ENCODE measurements around the gene EPS8L3. TPM values are rescaled to one million over a fixed set of nuclear protein-coding genes. Genes with fewer than 3 reads are reported as not detected.

Gene EPS8L3
- total and polyA plus RNA-seq, 10 of the 15 experiments (the other 5 are each of a cell fraction or from before 2014, with no cell fraction given): not detected

DNA sequence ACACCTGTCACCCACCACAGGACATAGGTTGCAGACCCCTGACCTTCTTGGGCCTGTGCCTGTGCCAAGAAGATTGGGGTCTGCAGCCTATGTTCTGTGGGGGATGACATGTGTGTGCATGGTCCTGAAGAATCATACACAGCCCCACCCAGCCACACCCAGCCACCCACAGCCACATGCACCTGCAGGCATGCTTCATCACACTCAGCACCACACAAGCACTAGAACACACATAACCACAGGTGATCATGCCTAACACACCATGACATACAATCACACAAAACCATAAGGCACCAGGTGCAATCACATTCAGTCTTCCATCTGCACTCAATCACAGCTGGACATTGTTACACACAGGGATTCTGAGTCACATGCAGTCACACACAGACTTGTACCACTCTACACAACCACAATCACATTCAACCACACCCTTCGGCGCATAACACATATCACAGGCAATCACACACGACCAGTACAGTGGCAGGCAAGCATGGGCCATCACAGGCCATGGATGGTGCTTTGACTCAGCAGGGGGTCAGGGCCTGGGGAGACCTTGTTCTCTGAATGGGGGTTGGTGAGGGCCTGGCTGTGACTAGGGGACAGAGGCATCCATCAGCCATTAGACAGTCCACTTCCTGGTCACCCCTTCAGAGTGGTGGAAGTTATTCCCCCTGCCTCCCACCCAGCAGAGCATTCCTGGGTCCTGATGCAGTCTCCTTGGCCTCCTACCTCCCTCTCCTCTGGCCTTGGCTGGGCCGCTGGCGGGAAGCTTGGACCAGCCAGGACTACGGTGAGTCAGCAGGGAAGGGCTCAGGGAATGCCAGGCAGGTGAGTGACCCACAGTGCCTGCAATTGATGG lies 44.3 kb upstream of the EPS8L3 start:
- H2AFZ ChIP-seq (ENCODE audit: control insufficient read depth, low read depth, low read length): no peak overlapping the region
- SMC1A ChIA-PET (ENCODE audit: uncharacterized antibody, unreplicated experiment): no interaction called here
- no peak overlapping the region for H3K9ac ChIP-seq (ENCODE audit: control insufficient read depth, insufficient read depth, low read length)
- BruUV-seq (replicated peaks): no TSS peak
- no peak overlapping the region for H3K4me2 ChIP-seq (ENCODE audit: control insufficient read depth, insufficient read depth)
- in situ Hi-C loops (cut with MboI): no loop called here
- 83% methylated on average over 6 of the region's 6 CpGs for WGBS (ENCODE audit: insufficient coverage, insufficient replicate concordance, low lambda C conversion rate, missing lambda C conversion rate)
- no peaks in the 10 kb centered on the region for H3K36me3 ChIP-seq (ENCODE audit: control insufficient read depth in 2 of 2, insufficient read depth in 2 of 2, low read length in 1 of 2)
- DNase-seq (ENCODE audit: low read depth, low spot score) (no peak), FAIRE-seq (no peak), ATAC-seq (no peak)
- no peak overlapping the region for H3K27ac ChIP-seq (ENCODE audit: control insufficient read depth, insufficient read depth)
- no peaks in the 10 kb centered on the region for H3K9me3 ChIP-seq (replicated peaks; ENCODE audit: control insufficient read depth, insufficient read depth, low read length)
- H3K4me3 ChIP-seq: no peak overlapping the region
- no peaks in the 10 kb centered on the region for H3K27me3 ChIP-seq (replicated peaks in 1 of 2; ENCODE audit: control insufficient read depth in 2 of 2, insufficient read depth in 2 of 2, low read length in 1 of 2)
- intact Hi-C loops (cut with micrococcal nuclease; ENCODE audit: unreplicated experiment): no loop called here
- H3K4me1 ChIP-seq (ENCODE audit: control insufficient read depth, insufficient read depth, low read length): no peaks in the 10 kb centered on the region
- POLR2A ChIA-PET: no interaction called here
- H3K79me2 ChIP-seq (ENCODE audit: control insufficient read depth, insufficient read depth, low read length): no peaks in the 10 kb centered on the region
- CTCF ChIA-PET: interaction anchor here (0.6 to 2.4 kb wide), 3 partner anchors 17 to 221 kb away, joined by 3 to 8 read pairs (median 4); no protein-coding TSS in a partner anchor
- RAD21 ChIA-PET (ENCODE audit: unreplicated experiment): interaction anchor here (1.9 kb wide), 1 partner anchor 176 kb away, joined by 7 read pairs; the partner anchor contains the start of gene AHCYL1
- H4K20me1 ChIP-seq (ENCODE audit: control insufficient read depth, insufficient read depth): no peaks in the 10 kb centered on the region
- TF ChIP-seq, protein P1, sequence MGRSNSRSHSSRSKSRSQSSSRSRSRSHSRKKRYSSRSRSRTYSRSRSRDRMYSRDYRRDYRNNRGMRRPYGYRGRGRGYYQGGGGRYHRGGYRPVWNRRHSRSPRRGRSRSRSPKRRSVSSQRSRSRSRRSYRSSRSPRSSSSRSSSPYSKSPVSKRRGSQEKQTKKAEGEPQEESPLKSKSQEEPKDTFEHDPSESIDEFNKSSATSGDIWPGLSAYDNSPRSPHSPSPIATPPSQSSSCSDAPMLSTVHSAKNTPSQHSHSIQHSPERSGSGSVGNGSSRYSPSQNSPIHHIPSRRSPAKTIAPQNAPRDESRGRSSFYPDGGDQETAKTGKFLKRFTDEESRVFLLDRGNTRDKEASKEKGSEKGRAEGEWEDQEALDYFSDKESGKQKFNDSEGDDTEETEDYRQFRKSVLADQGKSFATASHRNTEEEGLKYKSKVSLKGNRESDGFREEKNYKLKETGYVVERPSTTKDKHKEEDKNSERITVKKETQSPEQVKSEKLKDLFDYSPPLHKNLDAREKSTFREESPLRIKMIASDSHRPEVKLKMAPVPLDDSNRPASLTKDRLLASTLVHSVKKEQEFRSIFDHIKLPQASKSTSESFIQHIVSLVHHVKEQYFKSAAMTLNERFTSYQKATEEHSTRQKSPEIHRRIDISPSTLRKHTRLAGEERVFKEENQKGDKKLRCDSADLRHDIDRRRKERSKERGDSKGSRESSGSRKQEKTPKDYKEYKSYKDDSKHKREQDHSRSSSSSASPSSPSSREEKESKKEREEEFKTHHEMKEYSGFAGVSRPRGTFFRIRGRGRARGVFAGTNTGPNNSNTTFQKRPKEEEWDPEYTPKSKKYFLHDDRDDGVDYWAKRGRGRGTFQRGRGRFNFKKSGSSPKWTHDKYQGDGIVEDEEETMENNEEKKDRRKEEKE (IDR thresholded peaks at IDR 0.05): no peak
- peak; percentile 23 for TF ChIP-seq RUNX3 (IDR thresholded peaks at IDR 0.05; ENCODE audit: low read length)

DNA sequence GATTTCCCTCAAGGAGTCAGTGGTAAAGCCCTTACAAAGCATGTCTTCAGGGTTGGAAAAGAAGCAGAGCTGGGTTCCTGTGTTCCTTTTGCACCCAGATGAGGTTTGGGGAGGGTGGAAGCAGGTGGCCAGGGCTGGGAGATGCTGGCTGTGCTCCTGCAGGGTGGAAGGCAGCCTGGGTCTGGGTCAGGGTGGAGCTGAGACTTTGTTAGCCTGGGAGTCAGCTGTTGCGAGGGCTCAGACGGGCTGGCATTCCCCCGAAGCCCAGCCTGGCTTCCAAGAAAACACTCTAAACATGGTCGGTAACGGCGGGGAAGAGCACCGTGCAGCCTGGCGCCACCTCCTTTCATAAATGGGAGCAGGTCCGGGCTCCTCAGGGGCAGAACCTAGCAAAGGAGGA lies 43.7 kb upstream of the EPS8L3 start:
- Histone ChIP-seq H3K4me3 (no peak overlapping the region), H3K4me1 (ENCODE audit: control insufficient read depth, insufficient read depth, low read length) (no peaks in the 10 kb centered on the region), H2AFZ (ENCODE audit: control insufficient read depth, low read depth, low read length) (no peak overlapping the region), H3K79me2 (ENCODE audit: control insufficient read depth, insufficient read depth, low read length) (no peaks in the 10 kb centered on the region), H3K9ac (ENCODE audit: control insufficient read depth, insufficient read depth, low read length) (no peak overlapping the region), H3K4me2 (ENCODE audit: control insufficient read depth, insufficient read depth) (no peak overlapping the region), H4K20me1 (ENCODE audit: control insufficient read depth, insufficient read depth) (no peaks in the 10 kb centered on the region), H3K36me3 (ENCODE audit: control insufficient read depth in 2 of 2, insufficient read depth in 2 of 2, low read length in 1 of 2) (no peaks in the 10 kb centered on the region), H3K27me3 (replicated peaks in 1 of 2; ENCODE audit: control insufficient read depth in 2 of 2, insufficient read depth in 2 of 2, low read length in 1 of 2) (no peaks in the 10 kb centered on the region), H3K9me3 (replicated peaks; ENCODE audit: control insufficient read depth, insufficient read depth, low read length) (no peaks in the 10 kb centered on the region), H3K27ac (ENCODE audit: control insufficient read depth, insufficient read depth) (no peak overlapping the region)
- ATAC-seq: no peak
- ChIA-PET RAD21 (ENCODE audit: unreplicated experiment) (no interaction called here), POLR2A (no interaction called here), CTCF (interaction anchor here (0.6 to 2.4 kb wide), 2 partner anchors 17 to 222 kb away, joined by 3 to 8 read pairs; no protein-coding TSS in a partner anchor), SMC1A (ENCODE audit: uncharacterized antibody, unreplicated experiment) (no interaction called here)
- in situ Hi-C loops (cut with MboI): no loop called here
- no peak for FAIRE-seq
- TF ChIP-seq EP300 (IDR thresholded peaks at IDR 0.05; ENCODE audit: borderline replicate concordance in 1 of 2, control insufficient read depth in 1 of 2, low read depth in 2 of 2, low read length in 2 of 2) (no peak), PML (IDR thresholded peaks at IDR 0.05; ENCODE audit: low read length) (no peak)
- TF ChIP-seq, protein P2, sequence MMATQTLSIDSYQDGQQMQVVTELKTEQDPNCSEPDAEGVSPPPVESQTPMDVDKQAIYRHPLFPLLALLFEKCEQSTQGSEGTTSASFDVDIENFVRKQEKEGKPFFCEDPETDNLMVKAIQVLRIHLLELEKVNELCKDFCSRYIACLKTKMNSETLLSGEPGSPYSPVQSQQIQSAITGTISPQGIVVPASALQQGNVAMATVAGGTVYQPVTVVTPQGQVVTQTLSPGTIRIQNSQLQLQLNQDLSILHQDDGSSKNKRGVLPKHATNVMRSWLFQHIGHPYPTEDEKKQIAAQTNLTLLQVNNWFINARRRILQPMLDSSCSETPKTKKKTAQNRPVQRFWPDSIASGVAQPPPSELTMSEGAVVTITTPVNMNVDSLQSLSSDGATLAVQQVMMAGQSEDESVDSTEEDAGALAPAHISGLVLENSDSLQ (IDR thresholded peaks at IDR 0.05): no peak
- TF ChIP-seq, protein P3, sequence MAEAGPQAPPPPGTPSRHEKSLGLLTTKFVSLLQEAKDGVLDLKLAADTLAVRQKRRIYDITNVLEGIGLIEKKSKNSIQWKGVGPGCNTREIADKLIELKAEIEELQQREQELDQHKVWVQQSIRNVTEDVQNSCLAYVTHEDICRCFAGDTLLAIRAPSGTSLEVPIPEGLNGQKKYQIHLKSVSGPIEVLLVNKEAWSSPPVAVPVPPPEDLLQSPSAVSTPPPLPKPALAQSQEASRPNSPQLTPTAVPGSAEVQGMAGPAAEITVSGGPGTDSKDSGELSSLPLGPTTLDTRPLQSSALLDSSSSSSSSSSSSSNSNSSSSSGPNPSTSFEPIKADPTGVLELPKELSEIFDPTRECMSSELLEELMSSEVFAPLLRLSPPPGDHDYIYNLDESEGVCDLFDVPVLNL (IDR thresholded peaks at IDR 0.05; ENCODE audit: low read depth, low read length): no peak
- no peak for DNase-seq (ENCODE audit: low read depth, low spot score)
- BruUV-seq (replicated peaks): no TSS peak
- intact Hi-C loops (cut with micrococcal nuclease; ENCODE audit: unreplicated experiment): no loop called here
- WGBS (ENCODE audit: insufficient coverage, insufficient replicate concordance, low lambda C conversion rate, missing lambda C conversion rate): 84% methylated on average over 9 of the region's 9 CpGs

Measured in GM12878 (cell line).